Calu3 (cell line): ENCODE data around the gene FOXC2. TPM values are rescaled to one million over a fixed set of nuclear protein-coding genes. Genes with fewer than 3 reads are reported as not detected.

Experiments
- BruUV-seq: library from RNA; stranded (reverse); fragments of 400-500 nt; replicated peaks from 2 replicates; lab custom pipeline; 2021; lab: Mats Ljungman, UMichigan
- CTCF ChIA-PET: fragments of 300-600 bp; sonication (Branson Sonifier 250); formaldehyde crosslinking; loops from one replicate; lab custom pipeline; 2022; ENCODE audit warnings: antibody characterized with exemption; lab: Charles Lee
- DNase-seq: peaks from one replicate; pipeline ENCODE4 v3.0.0; 2022
- H3K27ac Mint-ChIP-seq: one replicate; pipeline ENCODE4 v1.8.0; 2022; ENCODE audit warnings: mixed read lengths; ENCODE audit not compliant: unreplicated experiment
- H3K27me3 Mint-ChIP-seq: one replicate; pipeline ENCODE4 v1.8.0; 2022; ENCODE audit warnings: mixed read lengths; ENCODE audit not compliant: unreplicated experiment
- H3K36me3 Mint-ChIP-seq: one replicate; pipeline ENCODE4 v1.8.0; 2022; ENCODE audit warnings: mild to moderate bottlenecking, moderate library complexity, mixed read lengths; ENCODE audit not compliant: insufficient read depth, unreplicated experiment
- H3K4me1 Mint-ChIP-seq: one replicate; pipeline ENCODE4 v1.8.0; 2022; ENCODE audit warnings: mild to moderate bottlenecking, low read depth, mixed read lengths; ENCODE audit not compliant: unreplicated experiment
- H3K4me3 Mint-ChIP-seq: one replicate; pipeline ENCODE4 v1.8.0; 2022; ENCODE audit warnings: mild to moderate bottlenecking, low read depth, moderate library complexity, mixed read lengths; ENCODE audit not compliant: unreplicated experiment
- H3K9me3 Mint-ChIP-seq: one replicate; pipeline ENCODE4 v1.8.0; 2022; ENCODE audit warnings: low read depth, mixed read lengths; ENCODE audit not compliant: unreplicated experiment
- CTCF ChIP-seq: fragments of 200-600 bp; IDR thresholded peaks from one replicate; pipeline ENCODE4 v1.8.0; 2022; ENCODE audit warnings: antibody characterized with exemption; ENCODE audit not compliant: unreplicated experiment
- intact Hi-C: fragments of 100-400 bp; cut with micrococcal nuclease; formaldehyde crosslinking; loops from one replicate; pipeline ENCODE4 v1.10.0; 2022; ENCODE audit not compliant: unreplicated experiment
- total RNA-seq: library from RNA; stranded (reverse); gene quantifications from 2 replicates; pipeline ENCODE4 v1.2.3, GENCODE V29; 2022

FOXC2 gene
- total RNA-seq, 1 experiment from 2014 or later: 10.9 TPM

GRCh38 chr16:86579268-86580062 lies 12.8 kb downstream of the FOXC2 start:
- CTCF ChIA-PET: interaction anchor here (1.1 to 3.1 kb wide), 2 partner anchors 9 to 11 kb away, joined by 3 to 11 read pairs; no protein-coding TSS in a partner anchor
- TF ChIP-seq CTCF: no peak
- peak; percentile 47 for DNase-seq
- H3K27ac Mint-ChIP-seq: peak overlapping the region; percentile 88
- H3K9me3 Mint-ChIP-seq: no peaks in the 10 kb centered on the region
- peaks cover 52% of the 10 kb centered on the region for H3K4me1 Mint-ChIP-seq
- H3K4me3 Mint-ChIP-seq: peak overlapping the region; percentile 76
- H3K36me3 Mint-ChIP-seq: peaks cover 61% of the 10 kb centered on the region
- no TSS peak for BruUV-seq
- intact Hi-C loops: loop anchor here (5.0 kb wide), 1 partner anchor 298 kb away; no protein-coding TSS in a partner anchor
- no peaks in the 10 kb centered on the region for H3K27me3 Mint-ChIP-seq

- DNase-seq: no peak
- TF ChIP-seq CTCF: no peak
- Mint-ChIP-seq H3K27me3 (no peaks in the 10 kb centered on the region), H3K36me3 (peaks cover 67% of the 10 kb centered on the region), H3K4me1 (peaks cover 54% of the 10 kb centered on the region), H3K4me3 (peak overlapping the region; percentile 76), H3K9me3 (no peaks in the 10 kb centered on the region), H3K27ac (peak overlapping the region; percentile 86)
- intact Hi-C loops: no loop called here
- BruUV-seq: TSS peak; percentile 6
- CTCF ChIA-PET: interaction anchor here (0.6 to 3.1 kb wide), 3 partner anchors 10 to 253 kb away, joined by 3 to 11 read pairs (median 3); no protein-coding TSS in a partner anchor
These were observed 13.6 kb downstream of the FOXC2 start for GRCh38 chr16:86580063-86580790.

- no TSS peak for BruUV-seq
- H3K27ac Mint-ChIP-seq: peak overlapping the region; percentile 86
- intact Hi-C loops: no loop called here
- no peak for TF ChIP-seq CTCF
- DNase-seq: no peak
- peak overlapping the region; percentile 76 for H3K4me3 Mint-ChIP-seq
- H3K36me3 Mint-ChIP-seq: peaks cover 69% of the 10 kb centered on the region
- CTCF ChIA-PET: interaction anchor here (0.6 to 3.1 kb wide), 3 partner anchors 10 to 252 kb away, joined by 3 to 11 read pairs (median 3); no protein-coding TSS in a partner anchor
- H3K4me1 Mint-ChIP-seq: peaks cover 60% of the 10 kb centered on the region
- no peaks in the 10 kb centered on the region for H3K27me3 Mint-ChIP-seq
- H3K9me3 Mint-ChIP-seq: no peaks in the 10 kb centered on the region
These were observed 14.2 kb downstream of the FOXC2 start for GRCh38 chr16:86580791-86581170.

GRCh38 chr16:86581458-86581857 lies 14.8 kb downstream of the FOXC2 start:
- Mint-ChIP-seq H3K36me3 (peaks cover 62% of the 10 kb centered on the region), H3K4me1 (peaks cover 63% of the 10 kb centered on the region), H3K27ac (peak overlapping the region; percentile 53), H3K4me3 (peak overlapping the region; percentile 76), H3K9me3 (no peaks in the 10 kb centered on the region), H3K27me3 (no peaks in the 10 kb centered on the region)
- intact Hi-C loops: no loop called here
- no TSS peak for BruUV-seq
- no peak for TF ChIP-seq CTCF
- DNase-seq: no peak
- CTCF ChIA-PET: no interaction called here
